Measurements from ENCODE around the gene TPRN. TPM values are rescaled to one million over a fixed set of nuclear protein-coding genes. Genes with fewer than 3 reads are reported as not detected.

Gene TPRN
- total RNA-seq, 1 experiment from 2014 or later: 12.0 TPM

GRCh38 chr9:137201205-137201868 lies 796 bp upstream of the TPRN start:
- Histone ChIP-seq H3K9me3 (no peaks in the 10 kb centered on the region), H3K27me3 (no peaks in the 10 kb centered on the region), H3K36me3 (peaks cover 4% of the 10 kb centered on the region), H3K4me3 (peak overlapping the region; percentile 59)
- no peak for DNase-seq

GRCh38 chr9:137199411-137200121 lies 975 bp downstream of the TPRN start:
- H3K36me3 ChIP-seq: peaks cover 4% of the 10 kb centered on the region
- no peaks in the 10 kb centered on the region for H3K9me3 ChIP-seq
- DNase-seq: no peak
- peak overlapping the region; percentile 30 for H3K4me3 ChIP-seq
- no peaks in the 10 kb centered on the region for H3K27me3 ChIP-seq

GRCh38 chr9:137198902-137199283 lies 1.6 kb downstream of the TPRN start:
- DNase-seq: no peak
- no peak overlapping the region for H3K4me3 ChIP-seq
- no peaks in the 10 kb centered on the region for H3K27me3 ChIP-seq
- peaks cover under 1% of the 10 kb centered on the region; the same call in 1 of the 2 replicates for H3K36me3 ChIP-seq
- H3K9me3 ChIP-seq: no peaks in the 10 kb centered on the region

GRCh38 chr9:137198051-137198901 lies 2.3 kb downstream of the TPRN start:
- Histone ChIP-seq H3K4me3 (no peak overlapping the region), H3K36me3 (no peaks in the 10 kb centered on the region), H3K27me3 (no peaks in the 10 kb centered on the region), H3K9me3 (no peaks in the 10 kb centered on the region)
- no peak for DNase-seq

GRCh38 chr9:137195525-137196220 lies 4.9 kb downstream of the TPRN start:
- DNase-seq: no peak
- Histone ChIP-seq H3K4me3 (no peak overlapping the region), H3K36me3 (no peaks in the 10 kb centered on the region), H3K27me3 (no peaks in the 10 kb centered on the region), H3K9me3 (no peaks in the 10 kb centered on the region)

GRCh38 chr9:137194909-137195308 lies 5.6 kb downstream of the TPRN start:
- Histone ChIP-seq H3K4me3 (no peak overlapping the region), H3K36me3 (peaks cover 3% of the 10 kb centered on the region), H3K9me3 (no peaks in the 10 kb centered on the region), H3K27me3 (no peaks in the 10 kb centered on the region)
- DNase-seq: no peak

GRCh38 chr9:137194388-137194787 lies 6.2 kb downstream of the TPRN start:
- H3K36me3 ChIP-seq: peaks cover 8% of the 10 kb centered on the region
- no peak for DNase-seq
- H3K27me3 ChIP-seq: no peaks in the 10 kb centered on the region
- H3K9me3 ChIP-seq: no peaks in the 10 kb centered on the region
- no peak overlapping the region for H3K4me3 ChIP-seq

- DNase-seq: no peak
- H3K9me3 ChIP-seq: no peaks in the 10 kb centered on the region
Observed at GRCh38 chr9:137193771-137194170, 6.8 kb downstream of the TPRN start.

GRCh38 chr9:137192859-137193258 lies 7.7 kb downstream of the TPRN start:
- Histone ChIP-seq H3K4me3 (no peak overlapping the region), H3K9me3 (no peaks in the 10 kb centered on the region), H3K36me3 (peaks cover 8% of the 10 kb centered on the region), H3K27me3 (no peaks in the 10 kb centered on the region)
- DNase-seq: no peak

More at GRCh38 chr9:137193771-137194170, 6.8 kb downstream of the TPRN start:
- H3K4me3 ChIP-seq: no peak overlapping the region
- H3K36me3 ChIP-seq: peaks cover 8% of the 10 kb centered on the region
- no peaks in the 10 kb centered on the region for H3K27me3 ChIP-seq

GRCh38 chr9:137192448-137192780 lies 8.1 kb downstream of the TPRN start:
- H3K4me3 ChIP-seq: no peak overlapping the region
- no peaks in the 10 kb centered on the region for H3K27me3 ChIP-seq
- peaks cover 9% of the 10 kb centered on the region for H3K36me3 ChIP-seq

GRCh38 chr9:137191691-137192447 lies 8.7 kb downstream of the TPRN start:
- no peak for DNase-seq
- H3K9me3 ChIP-seq: no peaks in the 10 kb centered on the region
- no peaks in the 10 kb centered on the region for H3K27me3 ChIP-seq
- H3K36me3 ChIP-seq: peaks cover 15% of the 10 kb centered on the region
- H3K4me3 ChIP-seq: no peak overlapping the region

More at GRCh38 chr9:137192448-137192780, 8.1 kb downstream of the TPRN start:
- DNase-seq: no peak
- H3K9me3 ChIP-seq: no peaks in the 10 kb centered on the region

- no peak for DNase-seq
- Histone ChIP-seq H3K27me3 (no peaks in the 10 kb centered on the region), H3K36me3 (peaks cover 16% of the 10 kb centered on the region), H3K4me3 (no peak overlapping the region), H3K9me3 (no peaks in the 10 kb centered on the region)
Observed at GRCh38 chr9:137191245-137191644, 9.3 kb downstream of the TPRN start.

GRCh38 chr9:137190315-137190856 lies 10.2 kb downstream of the TPRN start:
- Histone ChIP-seq H3K36me3 (peaks cover 18% of the 10 kb centered on the region), H3K27me3 (no peaks in the 10 kb centered on the region), H3K4me3 (no peak overlapping the region), H3K9me3 (no peaks in the 10 kb centered on the region)
- DNase-seq: no peak

- Histone ChIP-seq H3K9me3 (no peaks in the 10 kb centered on the region), H3K4me3 (peak overlapping the region; percentile 88), H3K36me3 (peaks cover 18% of the 10 kb centered on the region), H3K27me3 (no peaks in the 10 kb centered on the region)
- no peak for DNase-seq
Observed at GRCh38 chr9:137189297-137190295, 10.9 kb downstream of the TPRN start.

All from MG63 (cell line).